CD4-positive, alpha-beta T cell treated with Interleukin-1 beta for 1 hour (primary cell): ENCODE data around the gene RBM28.
"Not testable (repeated sequence)": the region's sequence is repeated elsewhere in the genome, so short reads cannot be mapped to it uniquely, and the experiment has no call there.

Source experiments
- DNase-seq, 2 donors: peaks; one replicate each; pipeline ENCODE4 v3.0.0-alpha.2; 2020 to 2022

The RBM28 gene

DNA sequence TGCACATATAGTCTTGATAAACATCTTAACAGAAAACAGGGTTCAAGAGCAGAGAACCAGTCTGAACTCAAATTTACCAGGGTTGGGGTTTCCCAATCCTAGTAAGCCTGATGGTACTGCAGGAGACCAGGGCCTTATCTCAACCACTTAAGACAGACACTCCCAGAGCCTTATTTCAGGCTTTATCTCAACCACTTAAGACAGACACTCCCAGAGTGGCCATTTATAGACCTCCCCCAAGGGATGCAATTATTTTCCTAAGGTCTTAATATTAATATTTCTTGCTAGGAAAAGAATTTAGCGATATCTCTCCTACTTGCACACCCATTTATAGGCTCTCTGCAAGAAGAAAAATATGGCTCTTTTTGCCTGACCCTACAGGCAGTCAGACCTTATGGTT is 63.3 kb downstream of the RBM28 start:
- DNase-seq, result not testable (repeated sequence)

GRCh38 chr7:128279124-128279713 is 64.5 kb downstream of the RBM28 start:
- no peak for DNase-seq

DNA sequence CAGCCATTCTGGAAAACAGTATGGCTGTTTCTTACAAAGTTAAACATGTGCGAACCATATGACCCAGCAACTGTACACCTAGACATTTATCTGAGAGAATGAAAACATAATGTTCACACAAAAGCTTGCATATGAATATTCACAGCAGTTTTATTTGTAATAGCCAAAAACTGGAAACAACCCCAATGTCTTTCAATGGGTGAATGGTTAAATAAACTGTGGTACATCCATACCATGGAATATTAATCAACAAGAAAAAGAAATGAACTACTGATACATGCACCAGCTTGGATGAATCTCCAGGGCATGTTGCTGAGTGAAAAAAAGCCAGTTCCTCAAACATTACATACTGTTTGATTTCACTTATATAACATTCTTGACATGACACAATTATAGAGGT is 65.3 kb downstream of the RBM28 start:
- DNase-seq, result no peak

DNA sequence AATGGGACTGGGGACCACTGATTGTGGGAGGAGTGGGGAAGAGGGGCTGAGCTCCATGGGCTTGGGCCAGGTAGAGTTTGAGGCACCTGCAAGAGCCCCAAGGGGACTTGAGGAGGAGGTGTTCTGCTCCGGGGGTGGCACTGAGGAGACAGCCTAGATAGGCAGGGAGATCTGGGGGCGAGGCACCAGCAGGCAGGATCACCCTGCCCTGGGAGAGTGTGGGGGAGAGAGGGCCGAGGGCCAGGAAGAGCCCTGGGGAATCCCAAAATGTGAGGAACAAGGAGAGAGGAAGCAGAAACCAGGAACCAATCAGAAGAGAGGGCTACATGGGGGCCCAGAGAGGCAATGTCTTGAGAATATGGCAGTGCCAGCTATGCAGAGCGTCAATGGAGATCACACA is 68.0 kb downstream of the RBM28 start:
- no peak for DNase-seq

- DNase-seq, result no peak
These were observed 68.7 kb downstream of the RBM28 start for GRCh38 chr7:128274884-128275603.

DNA sequence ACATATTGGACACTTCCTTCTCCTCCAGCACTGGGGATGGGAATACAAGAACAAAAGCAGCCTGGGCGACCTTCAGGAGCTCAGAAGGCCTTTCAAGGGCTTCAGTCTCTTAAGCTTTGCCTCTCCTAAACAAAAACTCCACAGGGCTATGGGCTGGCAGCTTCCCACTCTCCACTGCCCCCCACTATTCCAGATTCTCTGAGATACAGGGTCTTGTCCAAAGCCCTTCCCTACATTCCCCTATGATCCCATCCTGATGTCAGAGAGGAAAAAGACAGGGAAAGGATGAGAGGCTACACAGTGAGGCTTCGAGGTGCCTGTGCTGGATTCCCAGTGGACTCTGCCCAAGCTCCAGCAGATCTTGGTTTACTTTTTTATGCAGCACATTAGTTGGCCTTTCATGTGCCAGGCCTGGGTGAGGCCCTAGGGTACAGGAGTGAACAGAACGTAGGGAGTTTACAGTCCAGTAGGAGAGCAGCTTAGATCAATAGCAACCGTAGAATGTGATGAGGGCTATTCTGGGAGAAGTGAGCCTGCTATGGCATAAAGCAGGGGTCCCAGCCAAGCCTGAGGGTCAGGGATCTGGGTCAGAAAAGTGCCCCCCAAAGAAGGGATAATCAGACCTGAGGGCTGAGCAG is 69.3 kb downstream of the RBM28 start:
- no peak for DNase-seq

GRCh38 chr7:128271942-128272481 is 71.7 kb downstream of the RBM28 start:
- no peak for DNase-seq

GRCh38 chr7:128271471-128271941 is 72.2 kb downstream of the RBM28 start:
- no peak for DNase-seq

- no peak for DNase-seq
These were observed 72.9 kb downstream of the RBM28 start for GRCh38 chr7:128270826-128271272.

- DNase-seq, result no peak
These were observed 75.5 kb downstream of the RBM28 start for GRCh38 chr7:128268233-128268632.

GRCh38 chr7:128267595-128267924 is 76.1 kb downstream of the RBM28 start:
- DNase-seq, result no peak

DNA sequence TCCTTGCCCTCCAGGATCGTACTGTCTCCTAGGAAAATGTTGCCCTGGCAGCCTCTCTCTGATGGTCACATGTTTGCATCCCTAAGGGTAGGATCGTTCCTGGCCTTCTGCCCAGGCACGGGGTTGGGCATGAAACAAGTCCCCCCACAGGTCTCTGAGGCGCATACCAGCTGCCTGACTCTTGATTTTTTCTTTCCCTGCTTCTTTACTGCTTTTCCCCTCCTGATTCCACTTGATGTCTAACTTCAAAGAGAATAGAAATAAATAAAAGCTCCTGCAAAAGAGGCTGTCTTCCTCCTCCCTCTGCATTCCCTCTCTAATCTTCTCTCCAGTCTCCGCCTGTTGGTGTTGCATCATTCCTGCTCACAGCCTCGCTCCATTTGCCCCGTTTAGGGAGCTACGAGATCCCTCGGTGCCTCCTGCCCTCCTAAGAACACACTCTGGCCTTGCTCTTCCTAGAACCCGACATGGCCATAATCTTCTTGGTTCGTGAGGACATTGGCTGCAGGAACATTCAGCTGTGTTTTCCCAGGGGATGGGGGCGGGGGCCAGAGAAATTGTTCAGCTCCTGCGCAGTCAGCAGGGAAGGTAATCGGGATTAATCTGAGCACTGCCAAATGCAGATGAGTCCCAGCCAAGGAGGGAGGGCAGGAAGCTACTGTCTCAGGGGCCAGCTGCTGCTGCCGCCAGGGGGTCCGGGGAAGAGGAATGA is 76.7 kb downstream of the RBM28 start:
- no peak for DNase-seq

DNA sequence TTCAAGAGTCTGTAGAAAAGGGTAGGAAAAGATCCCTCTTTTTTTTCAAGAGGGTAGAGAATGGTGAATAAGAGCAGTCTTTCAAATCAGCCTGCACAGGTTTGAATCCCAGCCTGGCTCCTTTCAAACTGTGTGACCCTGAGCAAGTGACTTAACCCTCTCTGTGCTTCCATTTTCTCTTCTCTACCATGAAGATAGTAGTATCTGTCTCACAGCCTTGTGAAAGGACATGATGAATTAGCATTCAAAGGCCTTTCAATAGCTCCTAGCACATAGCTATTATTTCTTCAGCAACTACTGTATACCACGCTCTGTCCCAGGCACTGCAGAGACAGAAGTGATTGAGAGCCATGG is 77.2 kb downstream of the RBM28 start:
- DNase-seq, result no peak

GRCh38 chr7:128265906-128266300 is 77.8 kb downstream of the RBM28 start:
- DNase-seq, result no peak

GRCh38 chr7:128265156-128265905 is 78.4 kb downstream of the RBM28 start:
- no peak for DNase-seq

- DNase-seq, result no peak
These were observed 79.2 kb downstream of the RBM28 start for GRCh38 chr7:128264477-128264876.

DNA sequence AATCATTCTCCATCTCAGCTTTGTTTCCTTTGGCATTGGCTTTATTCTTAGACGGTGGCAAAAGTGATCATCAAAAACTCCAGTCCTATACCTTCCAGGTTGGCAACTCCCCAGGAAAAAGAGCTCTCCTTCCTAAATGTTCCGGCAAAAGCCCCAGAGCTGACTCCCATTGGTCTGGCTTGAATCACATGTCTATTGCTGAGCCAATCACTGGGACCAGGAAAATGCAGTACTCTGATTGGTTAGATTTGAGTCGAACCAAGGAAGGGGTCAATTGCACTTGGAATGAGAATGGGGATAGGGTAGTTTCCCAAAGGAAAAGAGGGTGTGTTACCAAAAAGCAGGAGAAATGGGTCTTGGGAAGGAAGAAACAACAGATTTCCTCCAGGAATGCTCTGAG is 80.3 kb downstream of the RBM28 start:
- no peak for DNase-seq

DNA sequence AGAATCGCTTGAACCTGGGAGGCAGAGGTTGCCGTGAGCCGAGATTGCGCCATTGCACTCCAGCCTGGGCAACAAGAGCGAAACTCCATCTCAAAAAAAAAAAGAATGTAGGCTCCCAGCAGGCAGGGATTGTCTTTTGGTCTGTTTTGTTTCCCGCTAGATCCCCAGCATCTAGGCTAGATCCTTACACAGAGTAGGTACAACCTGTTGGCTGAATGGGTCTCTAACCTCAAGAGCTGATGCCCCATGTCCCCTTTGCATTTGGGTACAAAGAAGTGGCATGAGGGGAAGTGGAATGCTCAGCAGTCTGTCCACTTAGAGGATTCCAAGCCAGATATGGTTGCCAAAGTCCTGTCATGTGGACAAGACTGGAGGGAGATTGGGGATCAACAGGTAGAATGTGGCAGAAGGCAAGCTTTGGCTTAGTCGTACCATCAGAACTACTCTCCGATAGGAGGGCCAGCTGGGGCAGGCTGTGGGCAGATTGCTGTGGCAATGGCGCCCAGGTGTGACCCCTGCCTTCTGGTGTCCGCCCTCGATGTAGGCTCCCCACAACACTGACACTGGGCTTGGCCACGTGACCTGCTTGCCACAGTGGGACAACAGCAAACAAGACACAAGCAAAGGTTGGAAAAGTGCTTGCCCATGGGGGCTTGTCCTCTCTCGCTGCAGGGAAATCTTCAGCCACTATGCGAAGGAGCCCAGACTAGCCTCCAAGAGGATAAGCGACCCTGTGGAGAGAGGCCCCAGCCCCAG is 81.3 kb downstream of the RBM28 start:
- DNase-seq, result no peak

DNA sequence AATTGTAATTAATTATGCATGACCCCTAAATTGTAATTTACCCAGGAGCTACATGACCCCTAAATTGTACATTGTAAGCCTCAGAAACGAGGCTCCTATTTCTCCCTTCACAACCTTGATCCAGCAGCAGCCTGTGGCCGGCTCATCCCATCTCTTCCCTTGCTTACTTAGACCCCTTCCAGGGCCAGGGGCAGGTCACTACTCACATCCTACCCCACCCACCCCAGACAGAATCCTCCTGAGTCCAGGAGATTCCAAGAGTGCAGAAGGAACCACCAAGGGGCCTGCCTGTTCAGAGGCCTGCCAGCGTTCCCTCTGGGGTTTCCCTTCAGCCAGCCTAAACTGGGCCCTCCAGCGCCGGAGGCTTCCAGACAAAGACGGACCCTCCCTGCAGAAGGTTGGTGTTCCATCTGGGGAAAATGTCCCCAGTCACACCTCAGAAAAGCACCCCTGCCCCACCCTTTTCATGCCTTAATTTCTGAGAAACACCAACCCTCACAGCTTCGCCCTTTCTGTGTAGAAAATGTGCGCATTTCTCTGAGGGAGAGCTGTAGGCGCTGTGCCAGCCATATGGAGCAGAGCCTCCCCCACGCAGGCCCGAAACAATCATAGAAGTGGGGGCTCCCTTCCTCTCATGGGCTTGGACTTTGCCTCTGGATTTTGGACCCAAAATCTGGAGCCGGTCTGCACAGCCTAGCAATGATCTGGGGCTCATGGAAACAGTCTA is 83.5 kb downstream of the RBM28 start:
- no peak for DNase-seq

DNA sequence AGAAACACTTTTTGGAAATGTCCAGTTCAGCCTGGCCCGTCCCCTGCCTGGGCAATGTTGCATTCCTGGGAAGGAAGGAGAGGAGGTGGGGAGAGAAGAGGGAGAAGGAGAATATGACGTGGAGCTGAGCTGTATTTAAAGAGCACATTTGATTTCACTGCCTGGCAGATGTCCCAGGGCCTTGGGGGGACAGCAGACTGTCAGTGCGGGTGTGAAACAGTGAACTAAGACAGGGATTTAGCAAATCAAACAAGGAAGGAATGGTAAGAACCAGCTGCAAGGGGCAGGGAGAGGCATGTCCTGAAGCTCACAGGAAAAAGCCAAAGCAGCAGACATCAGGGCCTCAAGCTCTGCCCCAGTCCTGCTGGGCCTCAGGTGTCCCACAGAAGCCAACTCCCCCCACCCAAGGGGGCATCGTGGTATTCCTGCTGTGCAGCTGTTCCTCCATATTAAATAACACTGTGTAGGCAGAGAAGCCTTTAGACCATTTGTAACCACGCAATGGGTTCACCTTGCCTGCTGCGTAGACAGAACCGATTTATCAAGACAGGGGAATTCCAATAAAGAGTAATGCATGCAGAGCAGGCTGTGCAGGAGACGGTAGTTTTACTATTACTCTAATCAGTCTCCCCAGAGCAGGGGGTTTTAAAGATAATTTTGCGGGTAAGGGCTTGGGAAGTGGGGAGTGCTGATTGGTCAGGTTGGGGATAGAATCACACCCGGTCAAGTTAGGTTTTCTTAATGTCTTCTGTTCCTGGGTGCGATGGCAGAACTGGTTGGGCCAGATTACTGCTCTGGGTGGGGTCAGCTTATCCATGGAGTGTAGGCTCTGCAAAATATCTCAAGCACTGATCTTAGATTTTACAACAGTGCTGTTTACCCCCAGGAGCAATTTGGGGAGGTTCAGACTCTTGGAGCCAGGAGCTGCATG is 84.3 kb downstream of the RBM28 start:
- DNase-seq, result no peak
